Suppressor macrophage treated with lipopolysaccharide for 4 hours (primary cell): ENCODE measurements around the gene ZNF556.

Experiments
- DNase-seq: peaks from one replicate; pipeline ENCODE4 v3.0.0-alpha.2; 2020

The ZNF556 gene

GRCh38 chr19:2906631-2907195, 39.6 kb downstream of the ZNF556 start:
- DNase-seq, result no peak

GRCh38 chr19:2912306-2912705, 45.2 kb downstream of the ZNF556 start:
- no peak for DNase-seq

- DNase-seq, result no peak
Observed at GRCh38 chr19:2917275-2918184, 50.4 kb downstream of the ZNF556 start.

GRCh38 chr19:2922987-2923386, 55.9 kb downstream of the ZNF556 start:
- DNase-seq, result no peak

- DNase-seq, result no peak
Observed at GRCh38 chr19:2923510-2923909, 56.4 kb downstream of the ZNF556 start.

- no peak for DNase-seq
Observed at GRCh38 chr19:2926341-2927031, 59.4 kb downstream of the ZNF556 start.

- DNase-seq, result no peak
Observed at GRCh38 chr19:2927032-2927430, 59.9 kb downstream of the ZNF556 start.
